Tibial artery (tissue), 4 donors: Measurements from ENCODE around the gene PLA2G4C.

Experiments used
- DNase-seq, 2 donors: peaks; one replicate each; pipeline ENCODE4 v3.0.0-alpha.2; 2019
- H3K27ac ChIP-seq, 2 donors: fragments of 200-600 bp; sonication (generic) in 1 of 2; 1 replicate in 1 of 2; 2 replicates in 1 of 2; pipeline ENCODE4 v1.5.1; 2018 to 2019; ENCODE audit warnings: mild to moderate bottlenecking in 1 of 2
- H3K27me3 ChIP-seq, 2 donors: fragments of 200-600 bp; sonication (generic) in 1 of 2; one replicate each; pipeline versions ENCODE4 v1.5.1 to v1.6.0; 2016 to 2019
- H3K36me3 ChIP-seq, 3 donors: fragments of 200-600 bp; sonication (generic) in 2 of 3; one replicate each; pipeline ENCODE4 v1.5.1; 2016 to 2019; ENCODE audit warnings: mild to moderate bottlenecking in 2 of 3
- H3K4me1 ChIP-seq, 4 donors: fragments of 200-600 bp; sonication (generic) in 2 of 4; 1 replicate in 3 of 4; 2 replicates in 1 of 4; pipeline ENCODE4 v1.5.1; 2016 to 2019
- H3K4me3 ChIP-seq, 2 donors: fragments of 200-600 bp; sonication (generic) in 1 of 2; 1 replicate in 1 of 2; 2 replicates in 1 of 2; pipeline ENCODE4 v1.5.1; 2018 to 2019; ENCODE audit warnings: mild to moderate bottlenecking in 2 of 2
- H3K9me3 ChIP-seq, 3 donors: fragments of 200-600 bp; sonication (generic) in 1 of 3; one replicate each; pipeline ENCODE4 v1.5.1; 2016 to 2019
- CTCF ChIP-seq, 2 experiments: fragments of 200-600 bp in 1 of 2; fragments of 450-650 bp in 1 of 2; IDR thresholded peaks; one replicate each; pipeline ENCODE4 v1.5.1; 2017 to 2019; ENCODE audit warnings: antibody characterized with exemption in 2 of 2, mild to moderate bottlenecking in 1 of 2, moderate library complexity in 1 of 2
- intact Hi-C: fragments of 100-400 bp; cut with DNase I; formaldehyde crosslinking; loops from one replicate; pipeline ENCODE4 v1.15.0; 2023; ENCODE audit warnings: low total_unique reads

PLA2G4C gene

GRCh38 chr19:48060381-48060780, 50.2 kb downstream of the PLA2G4C start:
- intact Hi-C loops: no loop called here
- no peak overlapping the region for H3K27ac ChIP-seq
- no peak overlapping the region for H3K4me3 ChIP-seq
- no peak for TF ChIP-seq CTCF (IDR thresholded peaks at IDR 0.05)
- H3K9me3 ChIP-seq: no peaks in the 10 kb centered on the region
- peaks cover 0 to 25% (median 22%) of the 10 kb centered on the region in 3 donors for H3K36me3 ChIP-seq
- no peaks in the 10 kb centered on the region for H3K27me3 ChIP-seq
- no peaks in the 10 kb centered on the region for H3K4me1 ChIP-seq
- no peak for DNase-seq

DNA sequence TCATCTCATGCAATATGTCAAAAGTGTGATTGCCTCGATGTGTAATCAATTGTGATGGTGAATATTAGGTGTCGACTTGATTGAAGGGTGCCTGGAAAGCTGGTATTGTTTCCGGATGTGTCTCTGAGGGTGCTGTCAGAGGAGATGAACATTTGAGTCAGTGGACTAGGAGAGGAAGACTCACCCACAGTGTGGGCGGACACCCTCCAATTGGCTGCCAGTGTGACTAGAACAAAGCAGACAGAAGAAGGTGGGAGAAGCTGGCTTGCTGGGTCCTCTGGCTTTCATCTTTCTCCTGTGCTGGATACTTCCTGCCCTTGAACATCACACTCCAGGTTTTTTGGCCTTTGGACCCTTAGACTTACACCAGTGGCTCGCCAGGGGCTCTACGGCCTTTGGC, 51.3 kb downstream of the PLA2G4C start:
- peaks cover 0 to 33% (median 18%) of the 10 kb centered on the region in 3 donors for H3K36me3 ChIP-seq
- intact Hi-C loops: no loop called here

GRCh38 chr19:48053856-48054255, 56.8 kb downstream of the PLA2G4C start:
- no peak for TF ChIP-seq CTCF (IDR thresholded peaks at IDR 0.05)
- no peaks in the 10 kb centered on the region for H3K4me1 ChIP-seq
- H3K27ac ChIP-seq: no peak overlapping the region
- no peak overlapping the region for H3K4me3 ChIP-seq
- peaks cover 18 to 49% (median 36%) of the 10 kb centered on the region in 3 donors for H3K36me3 ChIP-seq
- no peak for DNase-seq
- intact Hi-C loops: loop anchor here (5.0 kb wide), 1 partner anchor 52 kb away; no protein-coding TSS in a partner anchor
- H3K9me3 ChIP-seq: no peaks in the 10 kb centered on the region
- no peaks in the 10 kb centered on the region for H3K27me3 ChIP-seq

More for the DNA sequence above, 51.3 kb downstream of the PLA2G4C start:
- Histone ChIP-seq H3K9me3 (no peaks in the 10 kb centered on the region), H3K27ac (no peak overlapping the region), H3K4me1 (no peaks in the 10 kb centered on the region), H3K27me3 (no peaks in the 10 kb centered on the region), H3K4me3 (no peak overlapping the region)
- TF ChIP-seq CTCF (IDR thresholded peaks at IDR 0.05): no peak
- no peak for DNase-seq

DNA sequence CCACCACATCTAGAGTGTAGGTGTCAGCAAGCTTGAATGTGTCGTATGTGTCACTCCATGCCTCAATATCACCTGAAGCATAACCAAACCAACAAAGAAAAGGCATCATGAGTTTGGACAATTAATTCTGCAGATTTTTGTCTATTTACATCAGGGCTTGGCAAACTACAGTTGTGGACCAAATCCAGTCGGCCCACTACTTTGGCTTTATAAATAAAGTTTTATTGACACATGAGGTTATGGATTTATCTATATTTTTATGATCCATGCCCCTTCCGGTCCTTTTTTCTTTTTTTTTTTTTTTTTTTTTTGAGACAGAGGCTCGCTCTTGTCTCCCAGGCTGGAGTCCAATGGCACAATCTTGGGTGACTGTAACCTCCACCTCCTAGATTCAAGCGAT, 57.5 kb downstream of the PLA2G4C start:
- Histone ChIP-seq H3K27me3 (no peaks in the 10 kb centered on the region), H3K4me1 (no peaks in the 10 kb centered on the region), H3K27ac (no peak overlapping the region), H3K4me3 (no peak overlapping the region), H3K36me3 (peaks cover 21 to 52% (median 37%) of the 10 kb centered on the region in 3 donors), H3K9me3 (no peaks in the 10 kb centered on the region)
- intact Hi-C loops: loop anchor here (5.0 kb wide), 1 partner anchor 51 kb away; no protein-coding TSS in a partner anchor
- no peak for TF ChIP-seq CTCF (IDR thresholded peaks at IDR 0.05)
- no peak for DNase-seq

GRCh38 chr19:48051335-48052033, 59.1 kb downstream of the PLA2G4C start:
- H3K9me3 ChIP-seq: no peaks in the 10 kb centered on the region
- H3K4me1 ChIP-seq: no peaks in the 10 kb centered on the region
- intact Hi-C loops: loop anchor here (5.0 kb wide), 1 partner anchor 49 kb away; no protein-coding TSS in a partner anchor
- no peak overlapping the region for H3K4me3 ChIP-seq
- no peak for TF ChIP-seq CTCF (IDR thresholded peaks at IDR 0.05)
- H3K36me3 ChIP-seq: peaks cover 22 to 52% (median 41%) of the 10 kb centered on the region in 3 donors
- H3K27me3 ChIP-seq: no peaks in the 10 kb centered on the region
- no peak for DNase-seq
- no peak overlapping the region for H3K27ac ChIP-seq
